Body of pancreas (tissue), 4 donors: Measurements from ENCODE around the gene CACYBP.
A peak's percentile ranks its signal among the peaks of the same experiment; 100 is the strongest.

Experiments used
- CTCF ChIP-seq, 7 experiments: fragments of 450-650 bp in 4 of 7; fragments of 200-600 bp in 3 of 7; sonication (generic) in 3 of 7; IDR thresholded peaks; one replicate each; pipeline ENCODE4 v1.5.1; 2016 to 2019; ENCODE audit warnings: antibody characterized with exemption in 7 of 7
- POLR2A ChIP-seq, 3 donors: fragments of 450-650 bp; IDR thresholded peaks; one replicate each; pipeline ENCODE4 v1.6.1; 2016; ENCODE audit warnings: antibody characterized with exemption in 3 of 3, mild to moderate bottlenecking in 2 of 3

GRCh38 chr1:174999216-174999935 lies 371 bp upstream of the CACYBP start:
- TF ChIP-seq CTCF (IDR thresholded peaks at IDR 0.05) (peak in 1 of 7 experiments; percentile 7), POLR2A (IDR thresholded peaks at IDR 0.05) (peak; percentile 87 to 99 (median 97))
